ENCODE data around the gene SLC17A3.

The SLC17A3 gene

GRCh38 chr6:25893778-25894177 is 19.7 kb upstream of the SLC17A3 start:
- TF ChIP-seq POLR2AphosphoS5 (IDR thresholded peaks at IDR 0.05; ENCODE audit: low read depth, low read length) (no peak), REST (IDR thresholded peaks at IDR 0.05; ENCODE audit: insufficient read depth in 1 of 2, low read depth in 2 of 2, low read length in 2 of 2) (no peak), SIN3A (IDR thresholded peaks at IDR 0.05; ENCODE audit: borderline replicate concordance, insufficient read depth, low read length) (no peak), FOXP2 (optimal IDR thresholded peaks at IDR 0.05; ENCODE audit: borderline replicate concordance, extremely low read depth, extremely low read length, insufficient read depth) (no peak), TAF1 (IDR thresholded peaks at IDR 0.05; ENCODE audit: borderline replicate concordance, insufficient read depth, low read length) (no peak)

GRCh38 chr6:25892877-25893276 is 18.8 kb upstream of the SLC17A3 start:
- TF ChIP-seq POLR2AphosphoS5 (IDR thresholded peaks at IDR 0.05; ENCODE audit: low read depth, low read length) (no peak), TAF1 (IDR thresholded peaks at IDR 0.05; ENCODE audit: borderline replicate concordance, insufficient read depth, low read length) (no peak), SIN3A (IDR thresholded peaks at IDR 0.05; ENCODE audit: borderline replicate concordance, insufficient read depth, low read length) (no peak), REST (IDR thresholded peaks at IDR 0.05; ENCODE audit: insufficient read depth in 1 of 2, low read depth in 2 of 2, low read length in 2 of 2) (no peak), FOXP2 (optimal IDR thresholded peaks at IDR 0.05; ENCODE audit: borderline replicate concordance, extremely low read depth, extremely low read length, insufficient read depth) (no peak)

- no peak for TF ChIP-seq TAF1 (IDR thresholded peaks at IDR 0.05; ENCODE audit: borderline replicate concordance, insufficient read depth, low read length)
- TF ChIP-seq REST (IDR thresholded peaks at IDR 0.05; ENCODE audit: insufficient read depth in 1 of 2, low read depth in 2 of 2, low read length in 2 of 2), result no peak
- no peak for TF ChIP-seq SIN3A (IDR thresholded peaks at IDR 0.05; ENCODE audit: borderline replicate concordance, insufficient read depth, low read length)
- no peak for TF ChIP-seq POLR2AphosphoS5 (IDR thresholded peaks at IDR 0.05; ENCODE audit: low read depth, low read length)
- no peak for TF ChIP-seq FOXP2 (optimal IDR thresholded peaks at IDR 0.05; ENCODE audit: borderline replicate concordance, extremely low read depth, extremely low read length, insufficient read depth)
Observed at GRCh38 chr6:25889877-25890853, 16.1 kb upstream of the SLC17A3 start.

GRCh38 chr6:25888626-25889025 is 14.6 kb upstream of the SLC17A3 start:
- TF ChIP-seq POLR2AphosphoS5 (IDR thresholded peaks at IDR 0.05; ENCODE audit: low read depth, low read length), result no peak
- no peak for TF ChIP-seq SIN3A (IDR thresholded peaks at IDR 0.05; ENCODE audit: borderline replicate concordance, insufficient read depth, low read length)
- TF ChIP-seq FOXP2 (optimal IDR thresholded peaks at IDR 0.05; ENCODE audit: borderline replicate concordance, extremely low read depth, extremely low read length, insufficient read depth), result no peak
- TF ChIP-seq TAF1 (IDR thresholded peaks at IDR 0.05; ENCODE audit: borderline replicate concordance, insufficient read depth, low read length), result no peak
- no peak for TF ChIP-seq REST (IDR thresholded peaks at IDR 0.05; ENCODE audit: insufficient read depth in 1 of 2, low read depth in 2 of 2, low read length in 2 of 2)

Measured in PFSK-1 (cell line).